Activated naive CD4-positive, alpha-beta T cell treated with anti-CD3 and anti-CD28 coated beads for 36 hours (primary cell): Measurements from ENCODE around the gene CA5A. TPM values are rescaled to one million over a fixed set of nuclear protein-coding genes. Genes with fewer than 3 reads are reported as not detected.

Experiments
- CTCF ChIA-PET: fragments of 350-600 bp; sonication (Branson Sonifier 250); formaldehyde crosslinking; loops from one replicate; lab custom pipeline; 2021; ENCODE audit warnings: antibody characterized with exemption; lab: Charles Lee
- DNase-seq: peaks from one replicate; pipeline ENCODE4 v3.0.0-alpha.2; 2020
- H3K27ac Mint-ChIP-seq: one replicate; pipeline ENCODE4 v1.8.0; 2021; ENCODE audit warnings: mild to moderate bottlenecking, mixed read lengths
- H3K27me3 Mint-ChIP-seq: one replicate; pipeline ENCODE4 v1.8.0; 2021; ENCODE audit warnings: low read depth, mixed read lengths
- H3K36me3 Mint-ChIP-seq: one replicate; pipeline ENCODE4 v1.8.0; 2021; ENCODE audit warnings: low read depth, mixed read lengths
- H3K4me1 Mint-ChIP-seq: one replicate; pipeline ENCODE4 v1.8.0; 2021; ENCODE audit warnings: low read depth, mixed read lengths
- H3K4me3 Mint-ChIP-seq: one replicate; pipeline ENCODE4 v1.8.0; 2021; ENCODE audit warnings: mild to moderate bottlenecking, moderate library complexity, mixed read lengths
- H3K9me3 Mint-ChIP-seq: one replicate; pipeline ENCODE4 v1.8.0; 2021; ENCODE audit warnings: mixed read lengths
- intact Hi-C: fragments of 100-400 bp; cut with micrococcal nuclease; formaldehyde crosslinking; loops from one replicate; pipeline ENCODE4 v1.15.1; 2023
- total RNA-seq, 2 experiments: library from RNA; stranded (reverse); gene quantifications; one replicate each; pipeline ENCODE4 v1.2.3, GENCODE V29; 2021

CA5A gene
- total RNA-seq, 2 experiments from 2014 or later: not detected

DNA sequence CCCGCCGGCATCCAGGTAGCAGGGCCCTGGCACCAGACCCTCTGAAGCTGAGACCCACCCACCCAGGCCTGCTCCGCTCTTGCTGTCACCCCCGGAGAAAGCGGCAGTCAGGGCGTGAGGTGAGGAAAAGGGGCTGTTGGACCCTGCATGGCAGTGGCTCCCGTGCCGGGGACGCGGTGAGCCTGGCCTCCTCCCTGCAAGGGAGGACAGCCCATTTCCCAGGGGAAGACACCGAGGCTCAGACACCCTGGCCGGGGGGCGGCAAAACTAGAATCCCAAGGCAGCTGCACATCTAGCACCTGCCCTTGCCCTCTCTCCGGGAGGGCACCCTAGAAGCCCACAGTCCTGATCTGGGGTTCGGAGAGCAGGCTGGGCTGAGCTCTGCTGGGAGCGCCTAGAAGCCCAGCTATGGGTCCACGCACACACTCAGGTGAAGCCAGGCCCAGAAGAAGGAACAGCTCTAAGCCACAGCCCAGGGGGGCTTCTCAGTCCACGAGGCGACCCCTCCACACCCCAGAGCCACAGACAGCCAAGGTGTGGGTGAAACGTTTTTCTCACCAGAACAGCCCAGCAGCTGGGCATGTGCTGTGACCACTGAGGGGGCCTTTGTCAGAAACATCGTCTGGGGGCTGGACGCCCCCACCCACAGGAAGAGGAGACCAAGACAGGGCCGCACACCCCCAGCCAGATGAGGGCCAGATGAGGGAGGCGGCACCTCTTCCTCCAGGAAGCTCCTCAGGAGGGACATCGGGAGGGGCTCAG is 89.4 kb downstream of the CA5A start:
- CTCF ChIA-PET: interaction anchor here (0.6 to 2.8 kb wide), 2 partner anchors 25 to 42 kb away, joined by 3 to 9 read pairs; no protein-coding TSS in a partner anchor
- Mint-ChIP-seq H3K27ac (no peak overlapping the region), H3K36me3 (peaks cover 72% of the 10 kb centered on the region)

DNA sequence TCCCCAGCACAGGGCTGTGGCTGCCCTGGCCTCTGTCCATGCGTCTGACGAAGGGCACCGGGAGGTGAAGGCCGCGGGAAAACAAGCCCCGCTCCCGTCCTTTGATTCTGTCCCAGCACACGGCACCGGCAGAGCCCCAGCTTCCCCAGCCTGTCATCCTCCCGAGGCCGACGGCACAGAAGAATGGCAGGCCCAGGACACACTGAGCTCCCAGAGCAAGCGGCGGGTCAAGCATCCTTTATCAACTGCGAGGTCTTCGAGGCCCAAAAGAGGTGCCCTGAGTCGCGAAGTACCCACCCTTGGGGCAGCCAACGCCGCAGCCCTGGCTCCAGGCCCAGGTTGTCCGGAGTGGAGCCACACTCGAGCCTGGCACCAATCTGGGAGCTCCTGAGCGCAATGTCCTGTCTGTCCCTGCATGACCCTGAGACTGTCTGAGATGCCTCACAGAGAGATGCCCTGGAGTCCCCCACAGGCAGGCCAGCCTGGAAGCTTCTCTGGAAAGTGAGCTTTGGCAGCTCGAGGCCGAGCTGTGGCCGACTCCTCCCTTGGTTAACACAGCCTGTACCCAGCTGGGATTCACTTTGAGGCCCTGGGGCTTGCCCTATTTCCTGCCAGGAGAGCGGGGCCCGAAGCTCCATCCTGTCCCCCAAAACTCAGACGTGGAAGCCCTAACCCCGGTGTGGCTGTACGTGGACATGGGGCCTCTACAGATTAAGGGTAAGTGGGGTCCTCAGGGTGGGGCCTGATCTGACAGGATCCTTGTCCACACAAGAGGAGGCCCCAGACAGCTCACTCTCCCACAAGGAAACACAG is 90.3 kb downstream of the CA5A start:
- Mint-ChIP-seq H3K4me1 (peaks cover 33% of the 10 kb centered on the region), H3K36me3 (peaks cover 67% of the 10 kb centered on the region), H3K27ac (no peak overlapping the region), H3K27me3 (no peaks in the 10 kb centered on the region), H3K4me3 (no peak overlapping the region), H3K9me3 (no peaks in the 10 kb centered on the region)
- intact Hi-C loops: no loop called here
- CTCF ChIA-PET: interaction anchor here (0.8 to 2.8 kb wide), 3 partner anchors 25 to 66 kb away, joined by 3 to 9 read pairs (median 4); no protein-coding TSS in a partner anchor
- no peak for DNase-seq

More for the DNA sequence above, 89.4 kb downstream of the CA5A start:
- Mint-ChIP-seq H3K9me3 (no peaks in the 10 kb centered on the region), H3K27me3 (no peaks in the 10 kb centered on the region), H3K4me1 (peaks cover 35% of the 10 kb centered on the region), H3K4me3 (no peak overlapping the region)
- no peak for DNase-seq
- intact Hi-C loops: no loop called here

DNA sequence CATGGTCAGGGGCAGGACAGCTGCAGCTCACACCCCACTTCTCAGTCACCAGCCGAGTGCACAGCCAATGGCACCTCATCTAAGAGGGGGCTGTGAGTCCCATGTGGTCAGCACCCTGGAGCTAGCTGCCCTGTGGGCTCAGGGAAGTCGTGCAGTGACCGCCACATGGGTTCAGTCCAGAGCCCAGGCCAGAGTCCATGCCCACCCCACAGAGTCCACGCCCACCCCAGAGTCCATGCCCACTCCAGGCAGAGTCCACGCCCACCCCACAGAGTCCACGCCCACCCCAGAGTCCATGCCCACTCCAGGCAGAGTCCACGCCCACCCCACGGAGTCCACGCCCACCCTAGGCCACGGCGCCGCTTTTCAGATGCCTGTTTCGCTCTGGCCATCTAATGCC is 91.1 kb downstream of the CA5A start:
- no peaks in the 10 kb centered on the region for H3K27me3 Mint-ChIP-seq
- H3K36me3 Mint-ChIP-seq: peaks cover 61% of the 10 kb centered on the region
- peaks cover 29% of the 10 kb centered on the region for H3K4me1 Mint-ChIP-seq
- H3K4me3 Mint-ChIP-seq: no peak overlapping the region
- no peak for DNase-seq
- intact Hi-C loops: no loop called here
- CTCF ChIA-PET: interaction anchor here (0.8 to 2.8 kb wide), 2 partner anchors 26 to 66 kb away, joined by 4 to 9 read pairs; no protein-coding TSS in a partner anchor
- no peak overlapping the region for H3K27ac Mint-ChIP-seq
- H3K9me3 Mint-ChIP-seq: no peaks in the 10 kb centered on the region

DNA sequence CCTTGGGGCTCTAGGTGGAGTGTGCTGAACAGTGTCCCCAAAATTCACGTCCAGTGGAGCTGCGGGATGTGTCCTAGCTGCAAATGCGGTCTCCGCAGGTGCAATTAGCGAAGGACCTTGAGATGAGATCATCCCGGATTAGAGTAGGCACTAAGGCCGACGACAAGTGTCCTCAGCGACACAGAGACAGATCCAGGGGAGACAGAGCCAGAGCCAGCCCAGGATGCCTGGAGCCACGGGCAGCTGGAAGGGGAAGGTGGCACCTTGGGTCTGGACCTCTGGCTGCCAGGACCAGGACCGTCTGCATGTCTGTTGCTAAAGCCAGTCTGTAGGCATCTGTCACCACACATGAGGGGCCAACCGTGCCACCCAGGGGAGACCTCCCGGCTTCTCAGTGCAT is 91.5 kb downstream of the CA5A start:
- Mint-ChIP-seq H3K9me3 (no peaks in the 10 kb centered on the region), H3K27me3 (no peaks in the 10 kb centered on the region), H3K4me1 (peaks cover 27% of the 10 kb centered on the region), H3K36me3 (peaks cover 57% of the 10 kb centered on the region), H3K4me3 (no peak overlapping the region), H3K27ac (no peak overlapping the region)
- intact Hi-C loops: no loop called here
- DNase-seq: no peak
- CTCF ChIA-PET: interaction anchor here (0.8 kb wide), 1 partner anchor 65 kb away, joined by 4 read pairs; no protein-coding TSS in a partner anchor

DNA sequence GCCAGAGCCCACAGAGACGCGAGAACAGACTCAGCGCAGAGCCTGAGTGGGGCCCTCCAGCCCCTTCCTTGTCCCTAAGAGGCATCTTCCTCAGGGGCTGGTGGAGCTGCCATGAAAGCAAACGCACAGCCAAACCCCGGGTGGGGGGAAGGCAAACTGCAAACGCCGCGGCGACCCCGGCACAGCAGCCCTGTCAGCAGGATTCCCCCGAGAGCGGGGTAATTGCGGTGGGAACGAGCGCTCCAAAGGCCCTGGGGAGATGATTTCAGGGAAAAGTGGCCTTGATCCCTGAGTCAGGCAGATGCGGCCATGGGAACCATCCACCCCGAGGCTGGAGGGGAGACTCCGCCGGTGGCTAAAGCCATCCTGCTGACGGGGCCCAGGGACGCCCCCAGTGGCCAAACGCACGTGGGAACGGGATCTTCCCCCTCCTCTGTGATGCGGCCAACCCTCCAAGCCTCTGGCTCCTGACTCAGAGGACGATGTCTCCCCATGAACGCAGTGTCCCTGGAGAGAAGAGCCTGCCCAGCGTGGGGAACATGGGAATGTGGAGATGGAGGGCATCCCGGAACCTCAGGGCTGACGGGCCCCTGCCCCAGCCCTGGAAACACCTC is 92.1 kb downstream of the CA5A start:
- no peak for DNase-seq
- no peaks in the 10 kb centered on the region for H3K27me3 Mint-ChIP-seq
- H3K9me3 Mint-ChIP-seq: no peaks in the 10 kb centered on the region
- intact Hi-C loops: no loop called here
- H3K4me3 Mint-ChIP-seq: no peak overlapping the region
- peak overlapping the region; percentile 61 for H3K27ac Mint-ChIP-seq
- H3K4me1 Mint-ChIP-seq: peaks cover 22% of the 10 kb centered on the region
- H3K36me3 Mint-ChIP-seq: peaks cover 57% of the 10 kb centered on the region
- CTCF ChIA-PET: no interaction called here

DNA sequence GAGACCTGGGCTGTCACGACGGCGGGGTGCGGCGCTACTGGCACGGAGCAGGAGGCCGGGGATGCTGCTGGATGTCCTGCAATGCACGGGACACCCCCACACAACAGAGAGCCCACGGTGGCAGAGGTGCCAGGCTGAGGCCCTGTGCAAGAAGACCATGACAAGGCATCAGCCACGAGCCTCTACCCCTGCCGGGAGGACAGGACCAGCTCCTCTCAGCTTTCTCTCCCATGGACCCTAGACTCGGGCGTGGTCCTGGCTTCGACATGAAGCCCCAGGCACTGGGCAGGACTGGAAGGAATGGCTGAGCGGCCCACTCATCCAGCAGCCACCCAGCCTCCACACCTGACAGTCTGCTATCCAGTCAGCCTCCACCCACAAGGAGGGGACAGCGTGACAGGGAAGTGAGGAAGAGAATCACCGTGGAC is 92.6 kb downstream of the CA5A start:
- Mint-ChIP-seq H3K27me3 (no peaks in the 10 kb centered on the region), H3K9me3 (no peaks in the 10 kb centered on the region), H3K4me3 (no peak overlapping the region), H3K4me1 (peaks cover 18% of the 10 kb centered on the region), H3K36me3 (peaks cover 53% of the 10 kb centered on the region), H3K27ac (peak overlapping the region; percentile 61)
- DNase-seq: no peak
- intact Hi-C loops: no loop called here
- CTCF ChIA-PET: no interaction called here

DNA sequence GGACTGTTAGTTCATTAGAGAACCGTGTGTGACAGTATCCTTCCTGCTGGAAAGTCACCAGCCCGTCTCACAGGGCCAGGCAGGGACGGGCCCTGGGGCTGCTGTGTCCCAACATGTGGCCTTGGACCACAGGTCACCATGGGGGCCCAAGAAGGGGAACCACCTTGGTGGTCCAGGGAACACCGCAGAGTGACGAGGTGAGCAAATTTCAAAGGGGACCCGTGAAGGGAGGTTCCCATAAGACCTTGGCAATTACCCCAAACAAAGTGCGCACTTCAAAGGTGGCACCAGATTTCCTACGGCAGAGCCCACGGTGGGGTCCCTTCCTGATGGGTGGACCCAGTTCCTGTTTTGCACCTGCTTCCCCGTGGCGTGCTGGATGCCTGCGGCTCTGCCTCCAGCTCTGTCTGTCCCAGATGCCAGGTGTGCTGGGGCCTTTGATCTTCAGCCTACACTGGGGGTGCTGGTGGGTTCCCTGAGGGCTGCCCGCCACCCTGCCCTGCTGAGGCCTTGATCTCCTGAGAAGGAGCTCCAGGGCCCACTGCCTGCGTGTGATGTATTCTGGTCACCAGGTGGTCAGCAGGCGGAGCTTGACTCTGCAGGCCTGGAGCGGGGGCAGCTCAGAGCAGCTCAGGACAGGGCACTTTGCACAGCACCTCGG is 94.0 kb downstream of the CA5A start:
- peaks cover 48% of the 10 kb centered on the region for H3K36me3 Mint-ChIP-seq
- CTCF ChIA-PET: interaction anchor here (1.0 kb wide), 1 partner anchor 63 kb away, joined by 4 read pairs; no protein-coding TSS in a partner anchor
- no peaks in the 10 kb centered on the region for H3K27me3 Mint-ChIP-seq

DNA sequence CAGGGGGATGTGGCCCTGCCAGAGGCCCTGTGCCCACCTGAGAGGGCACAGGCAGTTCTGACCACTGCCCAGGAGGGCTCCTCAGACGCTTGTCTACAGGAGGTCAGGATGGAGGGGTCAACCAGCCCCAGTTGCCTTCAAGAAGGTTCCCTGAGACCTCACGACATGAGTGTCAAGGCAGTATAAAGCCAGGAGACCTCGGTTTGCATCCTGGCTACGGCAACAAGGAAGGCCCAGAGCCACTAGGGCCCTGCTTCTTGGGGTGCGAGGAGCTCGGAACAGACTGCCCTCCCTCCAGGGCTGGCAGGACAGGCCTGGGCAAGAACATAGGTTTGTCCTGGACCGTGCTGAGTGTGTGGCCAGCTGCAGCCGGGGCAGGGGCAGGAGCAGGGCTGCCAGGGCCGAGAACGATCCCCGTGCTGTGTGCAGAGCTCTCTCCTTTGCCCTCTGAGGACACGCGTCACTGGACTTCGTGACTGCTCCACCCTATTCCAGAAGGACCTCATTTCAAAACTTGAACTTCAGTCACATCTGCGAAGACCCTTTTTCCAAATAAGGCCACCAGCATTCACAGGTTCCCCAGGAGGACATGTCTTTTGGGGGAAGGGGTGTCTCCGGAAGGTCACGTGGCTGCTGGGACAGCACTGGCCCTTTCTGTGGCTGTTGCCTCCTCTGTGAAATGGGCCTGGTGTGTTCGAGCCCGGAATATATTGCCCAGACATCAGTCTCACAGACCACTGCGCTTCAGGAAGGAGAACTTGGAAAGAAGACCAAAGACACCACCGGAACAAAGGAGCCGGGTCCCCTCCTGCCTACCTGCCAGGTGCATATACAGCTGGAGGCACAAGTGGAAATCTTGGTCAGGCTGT is 94.8 kb downstream of the CA5A start:
- Mint-ChIP-seq H3K27ac (peak overlapping the region; percentile 63), H3K36me3 (peaks cover 49% of the 10 kb centered on the region)

More for the DNA sequence above, 94.0 kb downstream of the CA5A start:
- Mint-ChIP-seq H3K9me3 (no peaks in the 10 kb centered on the region), H3K27ac (peak overlapping the region; percentile 63), H3K4me1 (peaks cover 18% of the 10 kb centered on the region), H3K4me3 (no peak overlapping the region)
- DNase-seq: no peak
- intact Hi-C loops: no loop called here

DNA sequence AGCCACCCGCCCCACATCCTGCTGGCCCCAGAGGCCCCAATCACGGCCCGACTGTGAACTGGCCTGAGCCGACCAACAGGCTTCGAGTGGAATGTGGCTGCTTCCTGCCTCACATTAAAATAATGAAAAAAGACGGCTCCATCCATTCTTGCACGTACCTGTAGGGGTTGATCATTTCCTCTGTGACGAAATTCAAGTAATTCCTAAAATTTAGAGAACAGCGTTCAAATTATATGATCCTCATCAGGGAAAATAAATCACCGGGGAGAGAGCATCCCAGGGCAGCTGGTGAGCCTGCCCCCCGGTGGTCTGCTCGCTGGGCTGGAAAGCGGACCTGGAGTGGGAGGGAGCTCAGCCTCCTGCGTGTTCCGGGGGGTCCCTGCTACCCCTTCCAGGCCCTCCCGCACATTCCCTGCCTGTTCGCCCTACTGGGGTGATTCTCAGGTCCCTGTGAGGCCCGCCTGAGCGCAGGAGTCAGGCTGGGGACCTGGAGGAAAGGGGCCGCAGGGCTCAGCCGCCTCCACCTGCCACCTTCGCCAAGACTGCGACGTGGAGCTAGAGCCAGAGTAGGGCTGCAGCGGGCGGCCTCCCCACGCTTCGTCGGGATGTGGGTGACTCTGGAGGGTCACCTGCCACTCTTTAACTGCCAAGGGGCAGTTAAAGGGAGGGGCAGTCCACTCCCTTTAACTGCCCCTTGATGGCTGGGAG is 95.9 kb downstream of the CA5A start:
- Mint-ChIP-seq H3K4me1 (peaks cover 11% of the 10 kb centered on the region), H3K27ac (no peak overlapping the region), H3K36me3 (peaks cover 53% of the 10 kb centered on the region), H3K4me3 (no peak overlapping the region), H3K9me3 (no peaks in the 10 kb centered on the region), H3K27me3 (no peaks in the 10 kb centered on the region)
- intact Hi-C loops: no loop called here
- no peak for DNase-seq
- CTCF ChIA-PET: interaction anchor here (1.3 to 4.2 kb wide), 3 partner anchors 9 to 62 kb away, joined by 3 to 24 read pairs (median 4); no protein-coding TSS in a partner anchor

More for the DNA sequence above, 94.8 kb downstream of the CA5A start:
- Mint-ChIP-seq H3K4me3 (no peak overlapping the region), H3K4me1 (peaks cover 16% of the 10 kb centered on the region), H3K27me3 (no peaks in the 10 kb centered on the region), H3K9me3 (no peaks in the 10 kb centered on the region)
- intact Hi-C loops: no loop called here
- no peak for DNase-seq
- CTCF ChIA-PET: interaction anchor here (1.0 kb wide), 1 partner anchor 63 kb away, joined by 4 read pairs; no protein-coding TSS in a partner anchor

DNA sequence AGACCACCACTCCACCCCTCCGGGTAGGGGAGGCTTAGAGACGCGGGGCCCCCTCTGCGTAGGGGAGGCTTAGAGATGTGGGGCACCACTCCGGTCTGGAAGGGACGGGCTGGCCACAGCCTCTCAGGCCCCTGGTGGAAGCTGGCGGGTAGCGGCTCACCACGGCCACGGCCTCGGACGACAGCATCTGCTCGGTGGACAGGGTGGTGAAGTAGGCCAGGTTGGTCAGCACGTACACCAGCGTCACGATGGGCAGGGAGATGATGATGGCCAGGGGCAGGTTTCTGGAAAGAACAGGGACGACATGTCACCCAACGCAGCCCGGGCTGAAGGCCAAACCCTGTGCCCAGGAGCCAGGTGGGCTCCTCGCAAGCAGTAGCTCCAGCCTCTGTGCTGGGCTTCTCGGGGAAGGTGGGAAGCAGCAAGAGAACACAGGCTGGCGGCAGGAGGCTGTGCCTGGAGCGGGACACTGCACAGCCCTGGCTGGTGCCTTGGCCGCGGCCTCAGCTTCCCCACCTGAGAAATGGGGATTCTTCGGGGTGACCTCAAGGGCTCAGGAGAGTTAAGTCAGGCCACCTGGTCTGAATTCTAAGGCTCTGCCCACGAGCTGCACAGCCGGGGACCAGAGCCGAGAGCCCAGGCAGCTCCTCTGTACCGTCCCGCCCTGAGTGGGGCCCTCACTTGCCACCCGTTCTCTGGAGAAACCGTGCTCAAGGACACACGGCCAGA is 96.6 kb downstream of the CA5A start:
- CTCF ChIA-PET: interaction anchor here (0.8 to 4.2 kb wide), 4 partner anchors 10 to 61 kb away, joined by 3 to 24 read pairs (median 4); no protein-coding TSS in a partner anchor
- Mint-ChIP-seq H3K4me1 (peaks cover 8% of the 10 kb centered on the region), H3K27ac (no peak overlapping the region), H3K36me3 (peaks cover 51% of the 10 kb centered on the region), H3K27me3 (no peaks in the 10 kb centered on the region), H3K4me3 (no peak overlapping the region), H3K9me3 (no peaks in the 10 kb centered on the region)
- no peak for DNase-seq
- intact Hi-C loops: no loop called here
